ENCODE results near the gene FCRL5.

DNA sequence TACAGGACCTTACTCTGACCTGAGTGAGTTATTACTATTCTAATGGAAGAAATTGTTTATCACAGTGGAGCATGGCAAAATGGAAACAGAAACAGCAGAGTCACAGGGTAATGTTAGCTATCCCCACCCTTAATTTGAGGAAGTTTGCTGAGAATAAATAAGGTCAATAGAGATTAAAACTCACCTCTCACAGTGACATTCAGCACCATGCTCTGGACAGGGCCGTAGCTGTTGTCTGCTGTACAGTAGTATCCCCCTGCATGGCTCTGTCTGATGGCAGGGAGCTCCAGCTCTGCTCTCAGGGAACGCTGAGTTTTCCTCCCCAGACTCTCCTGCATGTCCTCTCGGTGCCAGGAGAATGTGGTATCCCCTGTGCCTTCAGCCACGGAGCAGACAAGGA lies 33.7 kb upstream of the FCRL5 start:
- TF ChIP-seq CTCF (tag by site-specific recombination; IDR thresholded peaks at IDR 0.05) (no peak), ZNF48 (tag by site-specific recombination; IDR thresholded peaks at IDR 0.05) (no peak), ZNF274 (IDR thresholded peaks at IDR 0.05; ENCODE audit: low read length) (no peak), ZNF274 (tag by site-specific recombination; IDR thresholded peaks at IDR 0.05; ENCODE audit: borderline replicate concordance) (no peak), MYNN (tag by site-specific recombination; IDR thresholded peaks at IDR 0.05; ENCODE audit: borderline replicate concordance) (no peak)
